MM.1S (cell line): ENCODE measurements around the gene JAKMIP2.

ENCODE experiments used
- DNase-seq: peaks from one replicate; pipeline ENCODE4 v3.0.0-alpha.2; 2015
- H2AFZ ChIP-seq: fragments of 300-600 bp; sonication (generic); 2 replicates; pipeline ENCODE4 v1.6.0; 2016; ENCODE audit warnings: antibody characterized with exemption, low read length
- H3F3A ChIP-seq: fragments of 300-600 bp; sonication (generic); 2 replicates; pipeline ENCODE4 v1.6.1; 2016; ENCODE audit warnings: mild to moderate bottlenecking, antibody characterized with exemption, low read length, moderate library complexity, mixed read lengths; ENCODE audit not compliant: insufficient read depth
- H3K27ac ChIP-seq: fragments of 300-600 bp; sonication (generic); 2 replicates; pipeline ENCODE4 v1.5.1; 2016; ENCODE audit warnings: mild to moderate bottlenecking, low read length
- H3K27me3 ChIP-seq: fragments of 300-600 bp; sonication (generic); replicated peaks from 2 replicates; pipeline ENCODE4 v1.6.0; 2016; ENCODE audit warnings: low read length; ENCODE audit not compliant: insufficient read depth
- H3K36me3 ChIP-seq: fragments of 300-600 bp; sonication (generic); replicated peaks from 2 replicates; pipeline ENCODE4 v1.6.1; 2016; ENCODE audit warnings: mild to moderate bottlenecking, low read length, mixed read lengths; ENCODE audit not compliant: insufficient read depth
- H3K4me1 ChIP-seq: fragments of 300-600 bp; sonication (generic); 2 replicates; pipeline ENCODE4 v1.6.1; 2016; ENCODE audit warnings: low read length, mixed read lengths
- H3K4me2 ChIP-seq: fragments of 300-600 bp; sonication (generic); 2 replicates; pipeline ENCODE4 v1.6.0; 2016; ENCODE audit warnings: low read depth, low read length
- H3K4me3 ChIP-seq: fragments of 300-600 bp; sonication (generic); 2 replicates; pipeline ENCODE4 v1.5.1; 2016; ENCODE audit warnings: low read length, mixed read lengths
- H3K79me2 ChIP-seq: fragments of 300-600 bp; sonication (generic); 2 replicates; pipeline ENCODE4 v1.6.1; 2016; ENCODE audit warnings: mixed run types, low read length, mixed read lengths
- H3K9ac ChIP-seq: fragments of 300-600 bp; sonication (generic); 2 replicates; pipeline ENCODE4 v1.6.1; 2016; ENCODE audit warnings: low read length, mixed read lengths
- H3K9me2 ChIP-seq: fragments of 300-600 bp; sonication (generic); replicated peaks from 2 replicates; pipeline ENCODE4 v1.6.1; 2016; ENCODE audit warnings: mild to moderate bottlenecking, low read length, mixed read lengths; ENCODE audit not compliant: insufficient read depth
- H3K9me3 ChIP-seq: fragments of 300-600 bp; sonication (generic); replicated peaks from 2 replicates; pipeline ENCODE4 v1.6.1; 2016; ENCODE audit warnings: mild to moderate bottlenecking, low read length, mixed read lengths; ENCODE audit not compliant: insufficient read depth
- H4K20me1 ChIP-seq: fragments of 300-600 bp; sonication (generic); 2 replicates; pipeline ENCODE4 v1.6.1; 2016; ENCODE audit warnings: mild to moderate bottlenecking, low read length, moderate library complexity, mixed read lengths; ENCODE audit not compliant: insufficient read depth
- CTCF ChIP-seq: fragments of 300-600 bp; sonication (generic); IDR thresholded peaks from 2 replicates; pipeline ENCODE4 v1.5.1; 2016; ENCODE audit warnings: antibody characterized with exemption, low read length, mixed read lengths
- EZH2 ChIP-seq: fragments of 300-600 bp; sonication (generic); optimal IDR thresholded peaks from 2 replicates; pipeline ENCODE3; 2017; ENCODE audit warnings: low read depth, mild to moderate bottlenecking, antibody characterized with exemption, low read length, mixed read lengths
- EZH2phosphoT487 ChIP-seq: fragments of 300-600 bp; sonication (generic); IDR thresholded peaks from 2 replicates; pipeline ENCODE4 v1.6.1; 2018; ENCODE audit warnings: antibody characterized with exemption, low read length

Gene JAKMIP2

GRCh38 chr5:147759441-147759840 is 23.1 kb downstream of the JAKMIP2 start:
- H3K9ac ChIP-seq = no peak overlapping the region
- H3K4me2 ChIP-seq = no peak overlapping the region
- no peaks in the 10 kb centered on the region for H4K20me1 ChIP-seq
- H3K4me1 ChIP-seq = peaks cover 31% of the 10 kb centered on the region
- no peak overlapping the region for H3K4me3 ChIP-seq
- H3K27ac ChIP-seq = no peak overlapping the region
- DNase-seq = no peak
- no peaks in the 10 kb centered on the region for H3K9me2 ChIP-seq
- no peaks in the 10 kb centered on the region for H3K9me3 ChIP-seq
- no peaks in the 10 kb centered on the region for H3K27me3 ChIP-seq
- TF ChIP-seq EZH2 (no peak), CTCF (no peak), EZH2phosphoT487 (no peak)
- no peak overlapping the region for H2AFZ ChIP-seq
- no peaks in the 10 kb centered on the region for H3K36me3 ChIP-seq
- H3K79me2 ChIP-seq = peaks cover 45% of the 10 kb centered on the region
- no peaks in the 10 kb centered on the region for H3F3A ChIP-seq

GRCh38 chr5:147756566-147756965 is 26.0 kb downstream of the JAKMIP2 start:
- Histone ChIP-seq H3K9me2 (no peaks in the 10 kb centered on the region), H4K20me1 (no peaks in the 10 kb centered on the region), H3K4me2 (peak overlapping the region; percentile 47), H3K36me3 (no peaks in the 10 kb centered on the region), H3K9me3 (no peaks in the 10 kb centered on the region), H3K4me1 (peaks cover 20% of the 10 kb centered on the region), H3F3A (no peaks in the 10 kb centered on the region), H3K27ac (peak overlapping the region; percentile 12; the same call in 1 of the 2 replicates), H3K4me3 (no peak overlapping the region), H2AFZ (no peak overlapping the region), H3K9ac (no peak overlapping the region), H3K27me3 (no peaks in the 10 kb centered on the region), H3K79me2 (peaks cover 54% of the 10 kb centered on the region)
- DNase-seq = peak; percentile 74
- TF ChIP-seq CTCF = no peak

- Histone ChIP-seq H3K9me2 (no peaks in the 10 kb centered on the region), H3K4me3 (no peak overlapping the region), H3K79me2 (peaks cover 53% of the 10 kb centered on the region), H2AFZ (no peak overlapping the region), H3F3A (no peaks in the 10 kb centered on the region), H3K9ac (no peak overlapping the region), H3K4me2 (no peak overlapping the region), H3K4me1 (peaks cover 20% of the 10 kb centered on the region), H3K27ac (no peak overlapping the region), H3K27me3 (no peaks in the 10 kb centered on the region), H4K20me1 (no peaks in the 10 kb centered on the region), H3K36me3 (no peaks in the 10 kb centered on the region), H3K9me3 (no peaks in the 10 kb centered on the region)
- no peak for TF ChIP-seq CTCF
- no peak for TF ChIP-seq EZH2phosphoT487
- TF ChIP-seq EZH2 = no peak
- DNase-seq = no peak
Measured at GRCh38 chr5:147754372-147755122, 28.0 kb downstream of the JAKMIP2 start.
